T-helper 2 cell treated with Interferon-gamma antibody and Interleukin-4, amounts not matched to agents 100 ng/mL and 5 ng/mL, for 36 hours (primary cell): ENCODE results near the gene CD19. TPM values are rescaled to one million over a fixed set of nuclear protein-coding genes. Genes with fewer than 3 reads are reported as not detected.
"Not testable (repeated sequence)": the region's sequence is repeated elsewhere in the genome, so short reads cannot be mapped to it uniquely, and the experiment has no call there.

Experiments
- intact Hi-C: fragments of 100-400 bp; cut with micrococcal nuclease; formaldehyde crosslinking; loops from one replicate; pipeline ENCODE4 v1.15.1; 2023
- total RNA-seq: library from RNA; stranded (reverse); gene quantifications from 2 replicates; pipeline ENCODE4 v1.2.3, GENCODE V29; 2022

Gene CD19
- total RNA-seq, 1 donor from 2014 or later = not detected

GRCh38 chr16:28977703-28978662 is 46.2 kb downstream of the CD19 start:
- intact Hi-C loops = no loop called here

- intact Hi-C loops = not testable (repeated sequence)
Measured at GRCh38 chr16:28980330-28980729, 48.6 kb downstream of the CD19 start.

- intact Hi-C loops = no loop called here
Measured at GRCh38 chr16:28980929-28981328, 49.2 kb downstream of the CD19 start.

- intact Hi-C loops = no loop called here
Measured at GRCh38 chr16:28981517-28981916, 49.7 kb downstream of the CD19 start.

GRCh38 chr16:28982418-28982817 is 50.6 kb downstream of the CD19 start:
- intact Hi-C loops = no loop called here

- intact Hi-C loops = no loop called here
Measured at GRCh38 chr16:28982949-28983348, 51.2 kb downstream of the CD19 start.

- intact Hi-C loops = loop anchor here (2.0 kb wide), 1 partner anchor 25 kb away; no protein-coding TSS in a partner anchor
Measured at GRCh38 chr16:28983644-28984043, 51.9 kb downstream of the CD19 start.

GRCh38 chr16:28984091-28984490 is 52.3 kb downstream of the CD19 start:
- intact Hi-C loops = loop anchor here (2.0 kb wide), 1 partner anchor 25 kb away; no protein-coding TSS in a partner anchor

- intact Hi-C loops = loop anchor here (1.0 to 5.0 kb wide), 3 partner anchors 10 to 93 kb away; partner anchors contain the start of gene SPNS1
Measured at GRCh38 chr16:28984619-28985135, 52.9 kb downstream of the CD19 start, which contains the start of gene LAT. Gene LAT, plus strand, starts transcription at chr16:28985052. Its CDS starts 366 bp downstream, at chr16:28985418.

GRCh38 chr16:28985211-28986041 is 53.7 kb downstream of the CD19 start:
- intact Hi-C loops = loop anchor here (1.0 to 5.0 kb wide), 3 partner anchors 11 to 92 kb away; partner anchors contain the start of gene SPNS1

GRCh38 chr16:28986046-28986445 is 54.3 kb downstream of the CD19 start:
- intact Hi-C loops = loop anchor here (5.0 kb wide), 1 partner anchor 91 kb away; no protein-coding TSS in a partner anchor

- intact Hi-C loops = loop anchor here (5.0 kb wide), 1 partner anchor 91 kb away; no protein-coding TSS in a partner anchor
Measured at GRCh38 chr16:28986492-28986891, 54.7 kb downstream of the CD19 start.

- intact Hi-C loops = loop anchor here (5.0 kb wide), 1 partner anchor 90 kb away; no protein-coding TSS in a partner anchor
Measured at GRCh38 chr16:28987170-28987853, 55.5 kb downstream of the CD19 start.

Other genes starting within 250 kb of the CD19 start
- 773 and 800 TPM in 2 replicates for gene EIF3C, start 220.5 kb upstream of the CD19 start, total RNA-seq
- 5.4 and 6.3 TPM in 2 replicates for gene NPIPB9, start 180.2 kb upstream of the CD19 start, total RNA-seq
- gene ATXN2L, start 109.0 kb upstream of the CD19 start, total RNA-seq = 264 and 277 TPM in 2 replicates
- 138 and 143 TPM in 2 replicates for gene TUFM, start 85.6 kb upstream of the CD19 start, total RNA-seq
- gene SH2B1, start 68.1 kb upstream of the CD19 start, total RNA-seq = 53.8 and 55.1 TPM in 2 replicates
- gene ATP2A1, start 53.5 kb upstream of the CD19 start, total RNA-seq = 1.6 and 2.2 TPM in 2 replicates
- gene RABEP2, start 6.7 kb upstream of the CD19 start, total RNA-seq = 21.5 and 22.4 TPM in 2 replicates
- 127 TPM in 2 replicates for gene NFATC2IP, start 19.0 kb downstream of the CD19 start, total RNA-seq
- 23.8 and 26.8 TPM in 2 replicates for gene SPNS1, start 42.8 kb downstream of the CD19 start, total RNA-seq
- gene LAT, start 53.1 kb downstream of the CD19 start, total RNA-seq = 373 and 384 TPM in 2 replicates